HG03442 (cell line): ENCODE measurements around the gene FCN1.

Experiments
- ATAC-seq: cut with Tn5 transposase; IDR thresholded peaks from one replicate; pipeline ENCODE4 v1.9.1; 2021; ENCODE audit warnings: mild to moderate bottlenecking, moderate library complexity; ENCODE audit not compliant: unreplicated experiment

Gene FCN1

GRCh38 chr9:134951994-134952393 lies 34.3 kb upstream of the FCN1 start:
- ATAC-seq, result no peak

- no peak for ATAC-seq
These were observed 33.7 kb upstream of the FCN1 start for GRCh38 chr9:134951461-134951860.

DNA sequence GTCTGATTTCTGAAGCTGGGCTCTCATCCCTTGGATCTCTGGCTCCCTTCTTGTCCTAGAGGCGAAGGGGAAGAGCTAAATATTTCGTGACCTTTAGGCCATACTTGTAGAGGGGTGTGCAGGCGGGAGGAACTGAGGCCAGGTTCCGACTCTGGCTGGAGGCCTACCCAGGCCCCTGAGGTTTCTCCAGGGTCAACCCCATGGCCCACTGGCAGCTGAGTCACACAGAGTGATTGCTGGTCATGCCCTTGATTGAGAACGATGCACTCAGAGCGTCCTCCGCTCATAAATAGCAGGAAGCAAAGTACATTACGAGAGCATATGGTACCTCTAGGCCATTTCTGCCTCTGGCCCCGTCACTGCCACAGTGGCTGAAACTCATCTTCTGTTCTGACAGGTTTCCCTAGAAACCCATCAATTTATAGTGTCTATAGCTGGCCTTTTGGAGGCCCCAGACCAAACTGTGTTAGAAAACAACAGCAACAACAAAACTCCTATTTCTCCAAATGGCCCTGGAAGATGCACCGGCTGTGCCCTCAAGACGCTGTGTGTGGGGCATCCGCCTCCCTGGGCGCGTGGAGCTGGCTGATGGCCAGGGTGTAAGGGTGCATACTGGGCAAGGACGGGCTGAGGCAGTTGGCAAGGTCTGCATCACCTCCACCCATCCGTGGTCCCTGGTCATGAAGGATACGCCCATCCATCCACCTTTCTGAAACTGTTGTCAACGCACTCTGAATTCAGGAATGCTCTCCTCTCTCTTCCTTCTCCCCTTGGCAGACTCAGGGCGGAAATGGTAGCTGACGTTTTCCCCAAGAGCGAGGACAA lies 32.9 kb upstream of the FCN1 start:
- no peak for ATAC-seq

- no peak for ATAC-seq
These were observed 32.1 kb upstream of the FCN1 start for GRCh38 chr9:134949681-134950385.

DNA sequence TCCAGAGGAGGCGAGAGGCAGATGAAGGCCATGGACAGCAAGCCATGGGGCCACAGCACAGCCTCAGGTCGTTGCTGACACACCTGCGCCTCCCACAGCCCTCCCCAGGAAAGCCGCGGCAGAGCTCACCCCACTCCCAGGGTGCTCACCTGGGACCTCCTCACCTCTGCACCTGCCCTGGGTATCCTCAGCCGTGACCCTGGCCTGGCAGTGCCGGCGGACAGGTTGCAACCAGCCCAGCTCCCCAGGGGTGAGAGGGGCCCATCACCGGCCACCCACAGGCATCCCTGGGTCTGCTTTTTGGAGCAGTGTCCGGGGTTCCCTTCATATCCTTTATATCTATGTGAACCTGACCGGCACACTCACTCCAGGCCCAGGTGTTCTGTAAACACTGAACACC lies 30.4 kb upstream of the FCN1 start:
- ATAC-seq, result no peak

DNA sequence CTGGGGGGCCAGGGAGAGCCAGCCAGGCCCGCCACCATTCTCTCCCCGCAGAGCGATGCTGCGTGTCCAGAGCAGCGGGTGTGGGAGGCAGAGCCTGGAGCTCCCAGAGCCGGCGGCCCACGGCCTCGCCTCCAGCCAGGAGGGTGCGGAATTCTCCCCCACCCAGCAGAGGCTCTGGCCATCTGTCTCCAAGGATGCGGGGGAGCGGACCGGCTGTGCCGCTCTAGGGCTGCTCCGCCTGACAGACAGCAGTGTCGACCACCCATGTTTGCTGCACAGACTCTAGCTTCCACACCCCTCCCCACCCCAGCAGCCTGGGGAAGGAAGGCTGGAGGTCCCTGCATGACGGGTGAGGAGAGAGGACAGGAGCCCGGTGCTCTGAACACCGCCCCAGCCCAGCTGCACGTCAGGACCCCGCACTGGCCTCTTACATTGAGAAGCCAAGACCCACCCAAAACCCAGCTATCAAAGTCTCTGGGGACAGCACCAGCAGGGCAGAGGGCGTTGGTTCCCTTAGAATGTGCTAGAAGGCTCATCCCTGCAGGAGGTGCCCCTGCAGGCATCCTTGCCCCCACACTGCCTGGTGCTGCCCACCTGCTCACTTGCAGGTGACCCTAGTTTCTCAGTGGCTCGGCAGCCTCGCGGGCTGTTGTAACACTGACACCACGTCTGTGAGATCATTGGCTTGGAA lies 29.7 kb upstream of the FCN1 start:
- no peak for ATAC-seq

- ATAC-seq, result no peak
These were observed 29.0 kb upstream of the FCN1 start for GRCh38 chr9:134946663-134947062.

- ATAC-seq, result no peak
These were observed 28.0 kb upstream of the FCN1 start for GRCh38 chr9:134945509-134946275.

DNA sequence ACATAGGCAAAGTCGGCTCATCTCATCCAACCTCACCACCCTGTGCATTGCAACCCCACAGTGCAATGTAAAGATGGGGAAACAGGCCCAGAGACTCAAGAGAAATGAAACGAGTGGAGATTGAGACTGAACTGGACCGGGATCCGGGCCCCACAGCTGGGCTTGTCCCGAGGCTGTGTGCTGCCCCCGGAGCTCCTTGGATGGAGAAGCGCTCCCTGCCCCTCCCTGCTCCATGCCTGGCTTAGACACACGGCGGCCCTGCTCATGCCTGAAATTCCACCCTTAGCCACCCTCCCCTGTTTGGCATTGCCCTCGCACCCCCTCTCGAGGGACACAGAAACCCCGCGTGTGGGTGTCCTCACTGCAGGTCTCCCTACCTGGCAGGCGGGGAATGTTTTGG lies 27.2 kb upstream of the FCN1 start:
- no peak for ATAC-seq

DNA sequence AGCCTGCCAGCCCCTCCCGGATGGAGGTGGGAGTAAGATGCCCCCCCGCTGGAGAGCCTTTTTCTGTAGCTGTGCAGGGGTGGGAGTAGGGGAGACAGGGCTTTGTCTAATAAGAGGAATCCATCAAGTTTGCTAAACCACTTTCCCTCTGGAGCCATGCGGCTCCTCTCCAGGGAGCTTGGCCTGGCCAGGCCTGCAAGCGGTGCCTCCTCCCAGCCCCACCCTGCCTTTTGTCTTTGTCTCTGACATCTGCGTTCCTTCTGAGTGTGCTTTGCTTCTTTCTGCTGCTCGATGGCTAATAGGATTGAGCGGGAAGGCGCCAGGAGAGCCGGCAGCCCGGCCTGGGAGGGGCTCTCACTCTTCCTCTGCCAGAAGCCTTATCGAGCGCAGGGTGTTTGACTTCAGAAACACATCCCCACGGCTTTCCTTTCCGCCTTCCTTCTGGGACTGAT lies 26.7 kb upstream of the FCN1 start:
- no peak for ATAC-seq

DNA sequence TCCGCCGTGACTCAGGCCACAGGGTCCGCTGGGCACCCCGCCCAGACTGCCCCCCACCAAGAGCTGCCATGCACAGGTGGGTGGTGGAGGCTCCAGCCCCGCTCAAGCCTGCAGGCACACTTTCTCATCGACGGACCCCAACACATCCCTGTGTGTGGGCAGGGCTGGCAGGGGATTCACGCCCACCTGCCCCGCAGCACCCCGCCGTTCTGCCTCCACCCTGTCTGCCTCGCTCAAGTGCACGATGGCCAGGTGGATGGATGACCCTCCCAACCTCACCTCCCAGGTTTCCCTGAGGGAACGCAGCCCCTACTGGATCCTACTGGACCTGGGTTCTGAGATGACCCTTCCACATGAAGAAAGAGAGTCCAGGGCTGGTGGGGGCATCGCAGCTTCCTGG lies 26.1 kb upstream of the FCN1 start:
- ATAC-seq, result no peak

GRCh38 chr9:134943411-134943810 lies 25.7 kb upstream of the FCN1 start:
- no peak for ATAC-seq

GRCh38 chr9:134942788-134943184 lies 25.1 kb upstream of the FCN1 start:
- no peak for ATAC-seq

GRCh38 chr9:134942011-134942787 lies 24.5 kb upstream of the FCN1 start:
- ATAC-seq, result no peak

DNA sequence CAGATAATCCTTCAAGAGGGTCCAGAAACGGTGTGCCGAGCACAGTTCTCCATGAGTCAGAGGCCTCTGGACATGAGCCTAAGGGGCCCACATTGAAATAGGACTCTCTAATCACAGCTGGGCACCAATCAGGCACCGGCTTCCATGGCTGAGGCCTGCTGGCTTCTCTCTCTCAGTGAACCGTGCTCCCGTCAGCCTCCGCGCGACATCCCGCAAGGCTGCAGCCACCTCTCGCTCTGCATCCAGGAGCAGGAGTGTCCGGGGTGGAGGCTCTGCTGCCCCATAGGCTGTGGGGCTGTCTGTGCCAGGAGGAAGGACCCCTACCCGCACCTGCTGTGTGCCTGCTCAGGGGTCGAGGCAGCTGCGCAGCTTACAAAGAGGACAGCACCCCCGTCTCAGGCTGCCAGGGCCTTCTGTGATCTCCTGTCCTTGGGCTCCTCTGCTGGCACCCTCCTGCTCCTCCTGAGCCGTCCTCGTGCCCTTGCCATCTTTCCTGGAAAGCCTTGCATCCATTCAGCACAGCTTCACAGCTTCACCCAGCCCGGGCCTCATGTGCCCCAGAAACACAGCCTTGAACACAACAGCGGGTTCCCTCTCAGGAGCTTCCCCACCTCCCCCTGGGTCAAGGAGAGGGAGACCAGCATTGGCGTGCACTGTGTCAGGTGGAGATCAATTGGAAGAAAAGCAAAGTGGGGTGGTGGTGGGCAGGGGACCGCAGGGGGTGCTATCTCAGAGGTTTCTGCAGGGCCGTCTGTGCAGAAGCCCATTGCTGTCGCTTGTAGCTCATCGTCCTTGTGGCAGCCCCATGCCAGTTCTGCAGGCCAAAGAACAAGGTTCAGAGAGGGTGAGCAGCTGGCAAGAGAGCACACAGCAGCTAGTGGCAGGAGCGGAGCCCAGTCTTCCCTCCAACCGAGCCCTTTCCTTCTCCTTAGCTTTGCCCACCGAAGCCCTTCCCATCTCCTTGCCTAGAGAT lies 22.8 kb upstream of the FCN1 start:
- ATAC-seq, result no peak

DNA sequence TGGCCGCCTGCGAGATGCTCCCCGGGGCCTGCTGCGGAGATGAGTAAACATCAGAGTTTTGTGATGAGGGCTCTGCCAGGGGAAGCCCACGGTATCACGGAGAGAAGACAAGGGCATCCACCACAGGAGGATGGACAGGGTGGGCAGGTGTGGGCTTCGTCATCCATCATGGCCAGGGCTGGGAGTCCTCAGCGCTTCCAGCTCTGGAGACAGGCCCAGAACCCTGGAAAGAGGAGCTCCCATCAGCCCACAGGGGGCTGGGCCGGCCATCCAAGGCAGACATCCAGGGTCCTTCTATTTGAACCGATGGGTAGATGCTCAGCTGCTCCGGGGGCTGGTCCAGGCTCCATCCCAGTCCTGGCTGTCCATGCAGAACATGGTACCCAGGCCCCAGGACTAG lies 22.1 kb upstream of the FCN1 start:
- no peak for ATAC-seq

DNA sequence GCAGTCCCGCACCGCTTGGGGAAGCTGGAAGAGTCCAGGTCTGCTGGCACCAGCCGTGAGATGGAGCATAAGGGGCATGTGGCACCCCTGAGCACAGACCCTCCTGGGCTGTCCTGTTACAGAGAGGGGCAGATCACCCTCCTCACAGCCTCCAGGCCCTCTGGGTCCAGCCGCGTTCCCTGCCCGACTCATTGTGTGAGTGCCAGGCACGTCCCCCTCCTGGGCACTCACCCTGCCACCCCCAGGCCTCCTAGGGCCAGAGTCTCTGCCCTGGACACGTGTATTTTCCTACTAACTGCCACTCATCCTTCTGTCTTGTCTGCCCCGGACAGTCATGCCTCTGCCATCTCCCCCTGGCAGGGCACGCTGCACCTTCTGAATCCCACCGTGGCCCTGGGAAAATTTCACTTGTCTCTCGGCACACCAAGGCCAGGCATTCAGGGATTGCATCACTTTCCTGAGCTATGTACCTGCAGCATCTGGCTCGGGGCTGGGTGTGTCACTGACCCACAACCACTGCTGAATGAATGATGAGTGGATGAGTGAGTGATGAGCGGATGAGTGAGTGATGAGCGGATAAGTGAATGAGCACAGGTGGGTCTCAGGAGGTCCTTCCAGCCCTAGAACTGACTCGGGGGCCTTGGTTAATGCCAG lies 21.5 kb upstream of the FCN1 start:
- no peak for ATAC-seq

DNA sequence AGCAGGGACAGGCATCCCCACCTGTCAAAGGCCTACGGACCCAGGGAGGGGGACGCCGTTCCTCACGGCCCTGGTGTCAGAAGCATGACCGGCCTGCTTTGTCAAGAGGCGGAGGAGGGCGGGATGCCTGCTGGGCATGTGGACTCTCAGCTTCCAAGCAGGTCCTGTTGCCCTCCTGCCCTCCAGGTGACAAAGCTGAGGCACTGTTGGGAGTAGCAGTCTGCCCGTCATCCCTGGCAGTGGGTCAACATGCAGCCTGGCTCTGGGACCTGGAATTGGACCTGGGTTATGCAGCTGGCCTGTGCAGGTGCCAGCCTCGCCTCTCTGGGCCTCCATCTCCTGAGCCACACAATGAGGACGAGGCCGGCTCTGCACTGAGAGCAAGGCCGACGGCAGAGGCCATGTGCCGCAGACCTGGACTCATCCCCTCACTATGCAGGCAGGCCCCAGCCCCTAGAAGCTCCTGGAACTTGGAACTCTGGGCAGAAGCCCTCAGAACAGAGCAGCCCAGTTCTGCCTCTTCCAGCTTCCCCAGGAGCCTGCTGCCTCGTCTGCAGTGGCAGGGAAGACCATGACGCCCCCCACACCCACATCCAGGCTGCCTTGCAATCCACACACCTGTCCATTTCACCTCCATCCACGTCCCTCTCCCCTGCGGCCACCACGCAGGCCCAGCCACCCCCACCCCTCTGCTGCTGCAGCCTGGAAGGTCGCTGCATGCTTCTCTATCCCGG lies 20.8 kb upstream of the FCN1 start:
- ATAC-seq, result no peak
